T-helper 22 cell (primary cell): ENCODE measurements around the gene KIF5C.

Experiments
- DNase-seq: peaks from one replicate; pipeline ENCODE4 v3.0.0-alpha.2; 2020; ENCODE audit warnings: low read depth

Gene KIF5C

DNA sequence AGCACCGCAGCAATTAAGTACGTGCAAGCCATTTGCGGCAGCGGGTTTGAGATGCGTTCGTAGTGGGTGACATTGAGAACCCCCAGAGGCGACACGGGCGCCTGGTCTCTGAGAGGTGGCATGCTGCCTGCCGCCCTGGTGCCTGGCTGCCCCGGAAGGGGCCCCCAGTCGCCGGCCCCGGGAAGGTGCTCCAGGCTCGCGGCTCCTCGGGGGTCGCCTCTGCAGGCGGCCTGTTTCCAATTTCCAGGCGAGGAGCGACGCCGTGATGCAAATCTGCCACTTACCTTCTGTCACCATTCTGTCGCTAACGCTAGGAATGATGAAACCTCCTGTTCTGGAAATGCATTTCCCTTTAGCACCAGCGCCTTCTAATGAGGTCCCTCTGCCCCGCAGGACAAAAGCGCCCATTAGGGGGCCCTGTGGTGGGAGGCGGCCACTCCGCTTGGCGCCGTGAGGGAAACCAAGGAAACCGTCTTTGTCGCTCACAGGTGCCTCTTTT, 13.0 kb downstream of the KIF5C start:
- no peak for DNase-seq

DNA sequence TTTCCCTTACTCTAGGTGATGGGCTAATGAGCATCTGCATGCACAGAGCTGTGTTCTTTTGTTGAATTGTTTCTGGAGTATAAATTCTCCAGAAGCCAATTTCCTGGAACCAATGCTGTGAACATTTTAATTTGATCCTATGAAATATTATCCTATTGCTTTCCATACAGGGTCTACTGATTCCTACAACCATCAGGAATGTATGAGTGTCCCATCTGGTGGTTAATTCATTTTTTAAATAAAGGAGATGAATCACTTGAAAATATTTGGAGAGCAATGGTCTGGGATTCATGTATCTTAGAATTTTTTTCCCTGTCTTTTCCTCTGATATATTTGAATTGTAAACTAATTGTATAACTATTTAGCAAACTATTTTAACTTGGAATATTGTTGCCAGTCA, 14.0 kb downstream of the KIF5C start:
- no peak for DNase-seq

DNA sequence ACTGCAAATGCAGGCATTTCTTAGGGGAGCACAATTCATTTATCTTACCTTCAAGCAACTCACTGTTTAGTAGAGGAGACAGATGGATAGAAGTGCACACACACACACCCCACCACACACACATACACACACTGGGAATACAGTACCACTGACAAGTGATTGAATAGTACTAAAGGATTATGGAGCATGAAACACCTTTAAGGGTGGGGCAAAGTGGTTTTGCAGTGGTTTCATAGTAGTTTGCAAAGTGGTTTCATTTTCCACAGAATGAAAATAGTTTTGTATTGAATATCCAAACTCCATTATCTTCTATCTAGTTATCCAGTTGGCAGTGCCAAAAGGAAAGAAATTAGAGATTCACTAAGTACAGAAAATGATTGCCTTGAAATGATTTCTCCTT, 18.9 kb downstream of the KIF5C start:
- no peak for DNase-seq

DNA sequence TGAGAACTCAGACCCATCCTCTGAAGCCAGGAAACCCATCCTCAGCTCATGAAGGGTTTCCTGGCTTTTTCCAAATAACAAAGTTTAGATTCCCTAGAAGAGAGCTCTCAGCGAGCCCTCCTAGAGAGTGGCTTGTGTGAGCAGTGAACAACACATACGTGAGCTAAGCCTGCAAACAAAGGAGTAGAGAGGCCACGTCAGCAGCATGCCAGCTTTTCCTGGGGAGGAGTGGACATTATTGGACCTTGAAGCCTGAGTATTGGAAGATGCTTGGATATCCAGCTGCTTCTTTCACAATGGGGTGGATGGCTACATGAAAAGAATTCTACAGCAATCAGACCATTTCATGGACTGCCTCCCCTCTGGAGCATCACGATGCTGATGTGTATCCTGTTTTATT, 21.1 kb downstream of the KIF5C start:
- no peak for DNase-seq

GRCh38 chr2:148899638-148900318, 24.8 kb downstream of the KIF5C start:
- no peak for DNase-seq

DNA sequence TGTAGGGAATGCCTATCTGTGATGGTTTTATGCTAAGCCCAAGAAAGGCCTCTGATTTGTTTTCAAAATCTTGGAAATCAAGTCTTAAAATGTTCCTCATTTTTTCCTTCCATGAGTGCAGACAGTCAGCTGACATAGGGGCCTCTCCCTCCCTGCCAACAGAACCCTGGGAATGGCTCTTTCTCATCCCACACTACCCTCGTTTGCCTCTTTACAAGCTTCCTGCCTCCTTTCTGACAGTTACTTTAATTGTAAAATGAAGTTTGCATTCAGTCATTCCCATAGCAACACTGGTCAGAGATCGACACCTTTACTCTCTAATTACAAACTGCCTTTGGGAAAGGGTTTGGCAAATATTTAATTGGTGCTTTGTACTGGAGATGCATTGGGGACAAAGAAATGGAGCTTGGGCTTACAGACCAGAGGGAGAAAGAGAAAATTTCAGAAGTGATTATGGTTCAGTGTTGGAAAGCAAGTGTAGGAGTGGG, 25.4 kb downstream of the KIF5C start:
- no peak for DNase-seq

GRCh38 chr2:148901142-148901541, 26.1 kb downstream of the KIF5C start:
- DNase-seq: no peak

- no peak for DNase-seq
Measured at GRCh38 chr2:148902798-148903197, 27.8 kb downstream of the KIF5C start.

DNA sequence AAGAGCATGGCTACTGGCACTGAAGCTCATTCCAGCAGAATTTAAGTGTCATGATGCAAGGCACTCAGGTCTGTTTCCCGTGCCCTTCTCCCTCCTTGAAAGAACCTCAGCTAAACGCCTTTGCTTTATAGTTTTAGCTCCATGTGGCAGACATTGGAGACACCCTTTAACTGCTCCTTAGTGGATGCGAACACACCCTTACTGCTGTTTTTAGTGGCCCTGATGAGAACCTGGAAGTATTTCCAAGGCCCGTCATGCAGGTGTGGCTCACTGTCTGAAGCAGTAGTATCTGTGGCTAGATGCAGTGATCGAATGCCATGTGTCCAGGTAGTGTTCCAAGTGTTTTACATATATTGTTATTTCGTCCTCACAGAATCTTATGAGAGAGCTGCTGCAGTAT, 28.3 kb downstream of the KIF5C start:
- DNase-seq: no peak

DNA sequence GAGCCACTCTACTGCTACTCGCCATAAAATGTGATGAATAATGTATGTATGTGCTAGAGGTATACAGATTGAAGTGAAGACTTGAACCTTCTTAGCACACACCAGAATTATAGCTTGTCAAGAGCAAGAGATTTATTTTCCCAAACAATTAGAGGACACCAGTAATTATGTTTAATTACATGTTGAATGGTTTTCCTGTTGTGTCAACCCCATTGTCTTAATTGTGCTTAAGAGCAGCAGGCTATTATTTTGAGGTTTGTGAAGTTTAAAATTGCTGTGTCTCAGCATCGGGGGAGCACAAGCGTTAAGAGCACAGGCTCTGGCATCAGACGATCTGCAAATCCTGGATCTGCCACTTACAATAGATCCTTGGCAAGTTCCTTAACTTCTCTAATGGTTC, 29.0 kb downstream of the KIF5C start:
- no peak for DNase-seq

DNA sequence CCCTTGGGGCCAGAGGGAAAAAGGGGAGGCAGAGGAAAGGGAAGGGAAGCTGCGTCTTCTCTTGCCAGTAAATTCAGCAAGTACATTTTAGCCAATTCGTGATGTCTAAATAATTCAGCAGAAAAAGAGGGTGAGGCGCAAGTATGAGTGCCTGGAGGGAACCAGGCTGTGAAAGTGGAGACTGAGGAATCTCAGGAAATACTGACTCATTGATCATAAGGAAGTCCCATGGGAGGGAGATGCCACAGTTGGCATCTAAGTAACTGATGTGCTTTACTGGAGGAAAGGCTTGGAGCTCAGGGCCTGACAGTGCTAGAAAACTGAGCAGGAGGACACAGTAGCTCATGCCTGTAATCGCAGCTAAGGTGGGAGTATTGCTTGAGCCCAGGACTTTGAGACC, 31.1 kb downstream of the KIF5C start:
- DNase-seq: no peak

DNA sequence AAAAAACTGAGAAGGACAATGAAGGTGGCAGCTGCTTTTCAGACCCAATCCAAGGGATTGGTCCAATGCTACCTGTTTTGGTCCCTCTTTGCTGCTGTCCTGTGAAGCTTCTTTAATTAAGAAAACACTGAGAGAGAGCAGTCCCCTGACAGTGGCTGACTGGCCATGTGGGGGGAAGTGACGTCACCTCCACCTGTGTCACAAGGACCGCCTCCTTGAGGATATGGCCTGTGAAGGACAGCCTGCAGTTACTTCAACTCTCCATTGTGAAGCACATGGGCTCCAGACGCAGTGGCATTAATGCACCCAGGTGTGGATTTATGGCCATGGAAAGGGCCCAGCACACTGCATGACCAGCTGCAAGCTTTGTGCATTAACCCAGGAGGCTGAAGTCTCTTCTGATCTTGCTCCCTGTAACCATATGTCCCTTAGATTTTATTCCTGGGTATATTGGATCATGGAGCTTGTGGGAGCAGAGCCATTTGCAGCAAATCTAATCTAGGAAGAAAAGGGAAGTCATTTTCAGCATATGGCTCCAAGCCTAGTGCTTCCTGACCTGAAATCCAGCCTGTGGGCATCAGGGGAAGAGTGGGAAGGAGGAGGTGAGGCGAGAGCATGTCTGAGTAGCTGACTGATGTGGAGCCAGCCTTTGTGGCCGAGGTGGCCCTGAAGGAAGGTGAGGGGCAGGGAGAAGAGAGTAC, 32.2 kb downstream of the KIF5C start:
- no peak for DNase-seq

DNA sequence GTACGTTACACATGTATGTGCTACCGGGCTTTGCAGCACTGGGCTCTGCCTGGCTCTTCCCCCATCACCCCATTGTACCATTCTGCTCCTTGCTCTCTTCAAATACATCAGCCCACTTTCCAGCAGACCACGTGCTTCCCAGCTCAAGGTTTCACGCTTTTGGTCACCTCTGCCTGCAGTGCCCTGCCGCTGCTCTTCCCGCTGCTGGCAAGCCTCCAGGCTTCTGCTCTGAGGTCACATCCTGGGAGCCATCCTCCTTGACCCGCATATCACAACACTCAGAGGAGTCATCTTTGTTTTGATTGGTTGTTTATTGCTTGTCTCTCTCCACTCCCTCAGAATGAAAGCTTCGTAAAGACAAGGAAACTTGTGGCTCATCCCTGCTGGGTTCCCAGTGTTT, 34.1 kb downstream of the KIF5C start:
- no peak for DNase-seq

DNA sequence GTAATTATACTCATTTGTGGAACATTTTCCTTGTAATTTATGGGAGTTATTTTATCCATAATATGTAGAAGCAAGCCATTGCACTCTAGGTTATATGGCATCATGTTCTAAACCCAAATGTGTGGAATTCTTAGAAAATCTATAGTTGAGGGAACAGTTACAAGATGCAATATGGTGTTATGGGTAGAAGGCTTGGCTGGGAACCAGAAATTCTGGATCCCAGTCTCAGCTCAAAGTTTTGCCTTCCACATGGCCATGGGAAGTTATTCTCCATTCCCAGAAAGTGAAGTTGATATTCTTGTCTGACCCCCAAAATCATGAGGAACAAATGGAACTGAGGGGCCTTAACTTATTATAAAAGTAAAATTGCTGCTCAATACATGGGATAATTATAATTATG, 38.0 kb downstream of the KIF5C start:
- DNase-seq: no peak

GRCh38 chr2:148913492-148913891, 38.5 kb downstream of the KIF5C start:
- no peak for DNase-seq

GRCh38 chr2:148914463-148914862, 39.4 kb downstream of the KIF5C start:
- no peak for DNase-seq

DNA sequence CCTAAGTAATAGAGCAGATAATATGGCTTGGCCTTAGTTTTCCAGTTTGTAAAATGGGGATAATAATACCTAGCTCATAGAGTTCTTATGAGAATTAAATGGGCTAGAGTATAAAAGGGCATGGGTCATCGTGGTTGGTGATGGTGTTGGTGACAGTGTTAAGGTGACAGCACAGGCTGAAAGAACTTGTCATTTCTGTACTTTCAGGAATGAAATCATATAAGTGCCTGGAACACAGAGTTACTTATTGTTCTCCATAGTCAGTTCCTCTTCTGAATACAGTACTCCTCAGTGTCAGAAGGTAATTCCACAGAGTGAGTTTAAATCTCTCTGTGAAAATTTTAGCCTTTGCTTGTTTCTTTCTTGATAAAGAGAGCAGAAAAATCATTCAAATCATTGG, 42.4 kb downstream of the KIF5C start:
- no peak for DNase-seq

DNA sequence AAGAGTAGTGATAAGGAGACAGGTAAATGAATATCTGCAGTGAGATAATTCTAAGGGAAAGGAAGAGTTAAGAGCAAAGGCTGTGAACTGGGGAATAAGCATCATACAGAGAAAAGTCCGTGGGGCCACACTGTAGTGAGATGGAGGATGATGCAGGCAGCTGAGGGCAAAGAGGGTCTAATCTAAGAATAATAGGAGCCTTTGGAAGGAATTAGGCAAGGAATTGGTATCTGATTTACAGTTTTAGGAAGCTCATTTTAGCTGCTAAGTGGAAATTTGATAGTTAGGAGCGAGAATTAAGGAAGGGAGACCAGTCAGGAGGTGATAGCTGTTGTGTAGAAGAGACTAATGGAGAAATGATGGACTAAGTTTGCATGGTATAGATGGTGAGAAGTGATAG, 43.5 kb downstream of the KIF5C start:
- no peak for DNase-seq

DNA sequence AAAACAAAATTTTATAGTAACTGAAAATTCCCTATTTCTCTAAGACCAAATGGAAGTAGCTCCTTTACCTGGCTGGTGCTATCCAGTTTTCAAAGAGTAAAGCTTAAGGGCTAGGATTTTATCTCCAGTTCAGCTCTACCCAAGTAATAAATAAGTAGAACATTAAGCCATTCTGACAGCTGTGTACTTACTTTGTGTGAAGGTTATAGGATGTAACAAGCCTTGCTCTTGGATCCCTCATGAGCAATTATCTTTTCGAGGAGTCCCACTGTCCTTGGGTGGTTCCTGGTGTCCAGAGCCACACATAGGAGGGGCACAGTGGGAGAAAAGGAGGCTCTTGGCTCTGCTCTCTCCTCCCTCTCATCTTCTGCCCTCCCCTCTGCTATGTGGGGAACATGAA, 45.5 kb downstream of the KIF5C start:
- no peak for DNase-seq

DNA sequence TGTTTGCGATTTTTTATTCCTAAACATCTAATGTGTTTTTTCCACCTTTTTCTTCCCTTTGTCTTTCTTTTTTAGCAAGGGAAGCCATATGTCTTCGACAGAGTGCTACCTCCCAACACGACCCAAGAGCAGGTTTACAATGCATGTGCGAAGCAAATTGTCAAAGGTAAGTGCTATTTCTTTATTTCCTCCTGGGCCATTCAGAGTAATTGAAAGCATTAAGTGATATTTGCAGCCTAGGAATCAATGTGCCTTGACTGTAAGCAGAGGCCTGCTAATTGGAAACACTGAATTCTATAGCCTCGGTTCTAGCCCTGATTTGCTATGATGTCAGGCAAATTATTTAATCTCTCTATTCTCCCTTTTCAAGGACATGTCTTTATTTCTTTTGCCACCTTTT, 47.0 kb downstream of the KIF5C start:
- no peak for DNase-seq

DNA sequence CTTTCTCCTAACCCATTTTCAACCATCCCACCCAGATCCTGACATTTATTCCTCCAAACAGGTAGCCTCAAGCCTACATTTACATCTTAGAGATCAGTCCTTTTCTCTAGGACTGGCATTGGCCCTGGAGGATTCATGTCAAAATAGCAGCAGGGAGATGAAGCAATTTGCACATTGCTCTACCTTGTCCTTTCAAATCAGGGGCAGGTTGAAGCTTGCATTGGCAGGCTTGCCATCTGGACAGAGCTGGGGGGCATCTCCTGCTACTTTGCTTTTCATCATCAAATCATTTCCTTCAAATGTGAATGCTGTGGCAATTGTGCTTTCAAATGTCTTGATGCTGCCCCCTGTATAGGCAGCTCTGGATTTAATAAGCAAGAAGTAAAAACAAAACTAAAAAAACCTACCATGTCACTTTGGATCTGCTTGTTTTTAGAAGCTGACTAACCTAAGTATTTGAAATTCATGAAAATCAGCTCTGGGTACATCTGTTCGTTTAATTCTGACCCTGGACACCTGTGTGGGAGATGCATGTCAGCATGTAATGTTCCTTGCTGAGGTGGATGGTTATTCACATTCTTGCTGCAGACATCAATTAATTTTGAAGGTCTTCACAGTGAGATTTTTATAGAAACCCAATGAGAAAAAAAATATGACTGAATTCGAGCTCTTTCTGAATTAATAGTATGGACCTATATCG, 47.9 kb downstream of the KIF5C start:
- DNase-seq: no peak

- no peak for DNase-seq
Measured at GRCh38 chr2:148924514-148925178, 49.6 kb downstream of the KIF5C start.
